ENCODE data around the gene ATP2B1.

ATP2B1 gene

DNA sequence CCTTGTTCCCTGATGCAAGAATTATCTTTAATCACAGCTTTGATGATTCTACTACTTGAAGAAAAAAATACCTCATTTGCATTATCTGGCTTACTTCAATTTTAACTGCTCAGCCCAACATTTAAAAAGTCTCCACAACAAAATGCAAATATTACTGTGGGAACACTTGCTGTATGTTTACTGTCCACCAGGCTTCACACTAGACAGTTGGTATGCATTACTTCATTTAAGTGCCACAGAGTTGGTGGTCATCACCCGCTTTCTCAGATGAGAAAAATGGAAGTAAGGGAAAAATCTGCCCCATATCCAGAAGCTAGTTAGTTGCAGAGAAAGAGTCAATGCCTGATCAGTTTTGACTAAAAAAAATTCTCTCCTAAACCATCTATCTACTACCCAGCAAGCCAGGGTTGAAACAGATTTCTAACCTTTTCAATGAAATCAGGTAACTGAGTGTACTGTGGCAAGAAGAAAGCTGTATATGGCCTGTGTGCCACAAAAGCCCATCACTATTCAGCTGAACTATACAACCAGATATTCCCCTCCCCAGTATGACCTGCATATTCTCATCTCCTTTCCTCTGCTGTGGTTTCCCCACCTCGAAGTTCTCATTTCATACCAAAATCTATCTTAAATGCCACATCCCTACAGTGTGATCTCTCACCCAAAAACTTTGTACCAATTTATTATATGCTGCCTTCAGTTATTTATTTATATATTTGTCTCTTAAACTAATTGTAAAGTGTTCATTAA lies 90.3 kb downstream of the ATP2B1 start:
- FAIRE-seq (peak; percentile 61), DNase-seq (ENCODE audit: insufficient read length) (no peak)
- TF ChIP-seq TAF1 (IDR thresholded peaks at IDR 0.05; ENCODE audit: borderline replicate concordance, low read depth, low read length) (no peak), POLR2AphosphoS5 (IDR thresholded peaks at IDR 0.05; ENCODE audit: low read depth, low read length) (no peak), POLR2A (IDR thresholded peaks at IDR 0.05; ENCODE audit: low read depth, low read length) (no peak)

DNA sequence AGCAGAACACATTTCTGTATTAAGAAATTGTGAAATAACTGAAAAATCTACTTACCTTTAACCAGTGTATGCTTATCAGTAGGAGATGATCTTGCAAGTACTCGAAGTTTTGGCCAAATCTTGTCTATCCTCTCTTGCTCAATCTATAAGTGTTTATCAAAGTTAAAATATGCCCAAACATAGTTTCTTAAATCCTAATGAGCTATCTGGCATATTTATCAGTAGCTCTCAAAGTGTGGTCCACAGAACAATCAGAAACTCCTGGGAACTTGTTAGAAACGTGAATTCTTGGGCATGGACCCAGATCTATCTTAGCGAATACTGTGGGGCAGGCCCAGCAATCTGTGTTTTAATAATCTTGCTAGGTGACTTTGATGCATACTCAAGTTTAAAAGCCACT lies 98.3 kb downstream of the ATP2B1 start:
- FAIRE-seq (no peak), DNase-seq (ENCODE audit: insufficient read length) (no peak)
- TF ChIP-seq POLR2AphosphoS5 (IDR thresholded peaks at IDR 0.05; ENCODE audit: low read depth, low read length) (no peak), POLR2A (IDR thresholded peaks at IDR 0.05; ENCODE audit: low read depth, low read length) (no peak), TAF1 (IDR thresholded peaks at IDR 0.05; ENCODE audit: borderline replicate concordance, low read depth, low read length) (no peak)

DNA sequence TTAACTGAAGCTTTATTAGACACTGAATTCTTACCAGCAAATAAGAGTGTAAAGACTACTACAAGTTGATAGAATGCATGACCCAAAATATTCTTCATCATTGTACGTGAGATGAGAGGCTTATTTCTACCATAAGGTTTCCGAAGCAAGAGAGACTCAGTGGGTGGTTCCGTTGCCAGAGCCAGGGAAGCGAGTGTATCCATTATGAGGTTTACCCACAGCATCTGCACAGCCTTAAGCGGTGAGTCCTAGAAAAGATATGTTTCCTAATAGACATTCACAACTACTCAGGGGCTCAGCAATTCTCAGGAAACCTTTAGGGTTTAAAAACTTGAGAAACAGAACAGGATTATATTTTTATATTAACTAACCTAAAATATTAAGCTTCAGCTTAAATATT lies 105.0 kb downstream of the ATP2B1 start:
- TF ChIP-seq TAF1 (IDR thresholded peaks at IDR 0.05; ENCODE audit: borderline replicate concordance, low read depth, low read length), result no peak
- no peak for TF ChIP-seq POLR2A (IDR thresholded peaks at IDR 0.05; ENCODE audit: low read depth, low read length)
- no peak for TF ChIP-seq POLR2AphosphoS5 (IDR thresholded peaks at IDR 0.05; ENCODE audit: low read depth, low read length)
- no peak for FAIRE-seq
- DNase-seq (ENCODE audit: insufficient read length), result no peak

DNA sequence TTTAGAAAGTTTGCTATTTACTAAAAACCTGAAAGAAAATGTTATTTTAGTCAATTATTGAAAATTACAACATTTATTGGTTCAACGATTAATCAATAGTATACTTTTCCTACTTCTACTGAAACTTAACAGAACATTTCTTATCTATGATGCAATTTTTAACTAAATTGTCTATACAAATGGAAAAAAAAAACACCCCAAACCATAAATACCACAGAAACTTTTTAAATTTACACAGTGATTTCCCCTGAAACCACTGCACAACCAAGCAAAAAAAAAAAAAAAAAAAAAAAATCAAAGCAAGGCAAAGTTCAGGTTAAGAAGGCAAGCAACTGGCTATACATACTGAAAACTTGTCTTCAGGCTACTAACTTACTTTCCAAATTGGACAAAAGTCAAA lies 110.9 kb downstream of the ATP2B1 start:
- no peak for FAIRE-seq
- no peak for DNase-seq (ENCODE audit: insufficient read length)
- TF ChIP-seq TAF1 (IDR thresholded peaks at IDR 0.05; ENCODE audit: borderline replicate concordance, low read depth, low read length), result no peak
- TF ChIP-seq POLR2A (IDR thresholded peaks at IDR 0.05; ENCODE audit: low read depth, low read length), result no peak
- TF ChIP-seq POLR2AphosphoS5 (IDR thresholded peaks at IDR 0.05; ENCODE audit: low read depth, low read length), result no peak

DNA sequence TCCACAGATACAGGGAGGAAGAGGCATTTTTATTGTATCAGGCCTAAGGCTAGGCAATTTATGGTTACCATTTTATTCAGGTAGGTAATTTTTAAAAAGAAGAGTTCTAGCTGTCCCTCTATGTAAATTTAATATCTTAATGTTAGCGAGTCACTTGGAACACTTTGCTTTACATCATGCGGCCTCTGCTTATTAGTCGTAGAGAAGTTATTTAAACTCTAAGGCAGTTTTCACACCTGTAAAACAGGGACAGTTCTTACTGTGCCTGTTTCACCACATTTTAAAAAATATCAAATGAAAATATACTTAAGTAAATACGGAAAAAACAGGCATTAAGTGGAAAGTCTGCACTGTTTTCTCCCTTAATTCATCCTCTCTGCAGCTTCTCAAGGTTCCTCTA lies 111.4 kb downstream of the ATP2B1 start:
- FAIRE-seq (no peak), DNase-seq (ENCODE audit: insufficient read length) (no peak)
- TF ChIP-seq TAF1 (IDR thresholded peaks at IDR 0.05; ENCODE audit: borderline replicate concordance, low read depth, low read length) (no peak), POLR2AphosphoS5 (IDR thresholded peaks at IDR 0.05; ENCODE audit: low read depth, low read length) (no peak), POLR2A (IDR thresholded peaks at IDR 0.05; ENCODE audit: low read depth, low read length) (no peak)

GRCh38 chr12:89593873-89594272 lies 114.8 kb downstream of the ATP2B1 start:
- no peak for TF ChIP-seq POLR2AphosphoS5 (IDR thresholded peaks at IDR 0.05; ENCODE audit: low read depth, low read length)
- no peak for TF ChIP-seq POLR2A (IDR thresholded peaks at IDR 0.05; ENCODE audit: low read depth, low read length)
- TF ChIP-seq TAF1 (IDR thresholded peaks at IDR 0.05; ENCODE audit: borderline replicate concordance, low read depth, low read length), result no peak
- DNase-seq (ENCODE audit: insufficient read length) (no peak), FAIRE-seq (no peak)

DNA sequence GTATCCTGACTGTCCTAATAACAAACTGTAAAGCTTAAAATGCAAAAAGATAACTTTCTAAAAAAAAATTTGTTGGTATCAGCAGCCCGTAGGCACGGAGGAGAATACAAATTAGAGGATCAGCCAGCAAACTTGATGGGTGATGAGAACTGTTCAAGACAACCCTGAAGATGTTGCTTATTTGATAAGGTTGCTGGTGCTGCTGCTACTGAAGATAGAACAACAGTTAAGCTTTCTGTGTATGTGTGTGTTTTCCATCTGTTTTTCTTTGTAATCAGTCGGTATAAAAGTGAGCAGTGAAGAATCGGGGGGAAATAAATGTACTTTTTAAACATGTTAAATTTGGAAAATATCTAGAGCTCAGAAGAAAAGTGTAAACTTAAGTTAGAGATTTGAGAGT lies 115.4 kb downstream of the ATP2B1 start:
- TF ChIP-seq POLR2AphosphoS5 (IDR thresholded peaks at IDR 0.05; ENCODE audit: low read depth, low read length) (no peak), POLR2A (IDR thresholded peaks at IDR 0.05; ENCODE audit: low read depth, low read length) (no peak), TAF1 (IDR thresholded peaks at IDR 0.05; ENCODE audit: borderline replicate concordance, low read depth, low read length) (no peak)
- FAIRE-seq, result no peak
- DNase-seq (ENCODE audit: insufficient read length), result no peak

- DNase-seq (ENCODE audit: insufficient read length), result no peak
- TF ChIP-seq TAF1 (IDR thresholded peaks at IDR 0.05; ENCODE audit: borderline replicate concordance, low read depth, low read length), result no peak
- TF ChIP-seq POLR2AphosphoS5 (IDR thresholded peaks at IDR 0.05; ENCODE audit: low read depth, low read length), result no peak
- no peak for TF ChIP-seq POLR2A (IDR thresholded peaks at IDR 0.05; ENCODE audit: low read depth, low read length)
- FAIRE-seq, result no peak
These were observed 118.9 kb downstream of the ATP2B1 start for GRCh38 chr12:89589753-89590152.

- TF ChIP-seq POLR2AphosphoS5 (IDR thresholded peaks at IDR 0.05; ENCODE audit: low read depth, low read length), result no peak
- no peak for TF ChIP-seq POLR2A (IDR thresholded peaks at IDR 0.05; ENCODE audit: low read depth, low read length)
- TF ChIP-seq TAF1 (IDR thresholded peaks at IDR 0.05; ENCODE audit: borderline replicate concordance, low read depth, low read length), result no peak
- DNase-seq (ENCODE audit: insufficient read length) (no peak), FAIRE-seq (no peak)
These were observed 130.1 kb downstream of the ATP2B1 start for GRCh38 chr12:89578499-89578898.

DNA sequence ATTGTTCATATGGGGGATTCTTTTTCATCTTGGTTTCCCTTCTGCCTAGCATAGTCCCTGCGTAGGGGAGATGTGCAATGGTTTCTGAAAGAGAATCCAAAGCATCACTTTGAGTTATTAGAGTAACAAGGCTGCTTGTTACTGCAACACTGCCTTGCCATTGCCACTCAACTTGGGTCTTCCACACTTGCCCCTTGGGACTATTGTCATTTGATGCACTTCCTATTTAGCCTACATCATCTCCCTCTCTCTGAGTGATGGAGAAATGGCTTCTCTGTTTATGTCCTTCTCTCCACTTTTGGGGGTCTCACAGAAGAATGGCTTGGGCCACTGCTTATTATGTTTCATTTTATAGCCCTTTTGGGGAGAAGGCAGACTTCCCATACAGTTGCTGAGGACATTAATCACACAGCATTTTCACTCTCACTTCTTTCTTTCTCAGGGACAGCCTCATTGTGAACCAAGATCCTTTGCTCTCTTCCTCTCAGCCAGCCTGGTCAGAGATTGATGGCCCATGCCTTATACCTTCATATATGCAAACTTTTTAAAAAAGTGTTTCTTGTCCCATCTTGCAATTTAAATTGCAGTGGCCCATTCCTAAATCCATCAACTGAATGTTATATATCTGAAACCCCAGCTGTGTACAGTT lies 131.9 kb downstream of the ATP2B1 start:
- no peak for TF ChIP-seq POLR2AphosphoS5 (IDR thresholded peaks at IDR 0.05; ENCODE audit: low read depth, low read length)
- no peak for TF ChIP-seq TAF1 (IDR thresholded peaks at IDR 0.05; ENCODE audit: borderline replicate concordance, low read depth, low read length)
- TF ChIP-seq POLR2A (IDR thresholded peaks at IDR 0.05; ENCODE audit: low read depth, low read length), result no peak
- FAIRE-seq, result no peak

DNA sequence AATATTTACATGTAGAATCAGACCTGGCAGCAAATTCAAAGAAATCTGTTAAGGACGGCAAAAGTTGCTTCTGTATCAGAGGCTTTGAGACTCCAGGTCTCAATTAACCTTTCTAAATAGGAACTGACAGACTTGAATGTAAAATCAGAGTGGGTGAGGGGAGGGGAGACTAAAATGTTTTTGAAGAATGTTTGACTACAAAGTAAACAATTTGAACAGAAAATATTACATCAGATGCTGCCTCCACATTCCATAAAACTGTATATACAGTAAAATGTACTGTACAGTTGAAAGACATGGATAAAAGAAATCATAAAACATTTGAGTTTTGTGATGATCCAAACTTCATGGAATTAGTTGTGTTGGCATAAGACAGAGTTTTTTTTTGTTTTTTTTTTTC lies 133.3 kb downstream of the ATP2B1 start:
- DNase-seq (ENCODE audit: insufficient read length), result no peak
- FAIRE-seq, result no peak
- no peak for TF ChIP-seq POLR2AphosphoS5 (IDR thresholded peaks at IDR 0.05; ENCODE audit: low read depth, low read length)
- no peak for TF ChIP-seq POLR2A (IDR thresholded peaks at IDR 0.05; ENCODE audit: low read depth, low read length)
- no peak for TF ChIP-seq TAF1 (IDR thresholded peaks at IDR 0.05; ENCODE audit: borderline replicate concordance, low read depth, low read length)

More for the DNA sequence above, 131.9 kb downstream of the ATP2B1 start:
- no peak for DNase-seq (ENCODE audit: insufficient read length)

DNA sequence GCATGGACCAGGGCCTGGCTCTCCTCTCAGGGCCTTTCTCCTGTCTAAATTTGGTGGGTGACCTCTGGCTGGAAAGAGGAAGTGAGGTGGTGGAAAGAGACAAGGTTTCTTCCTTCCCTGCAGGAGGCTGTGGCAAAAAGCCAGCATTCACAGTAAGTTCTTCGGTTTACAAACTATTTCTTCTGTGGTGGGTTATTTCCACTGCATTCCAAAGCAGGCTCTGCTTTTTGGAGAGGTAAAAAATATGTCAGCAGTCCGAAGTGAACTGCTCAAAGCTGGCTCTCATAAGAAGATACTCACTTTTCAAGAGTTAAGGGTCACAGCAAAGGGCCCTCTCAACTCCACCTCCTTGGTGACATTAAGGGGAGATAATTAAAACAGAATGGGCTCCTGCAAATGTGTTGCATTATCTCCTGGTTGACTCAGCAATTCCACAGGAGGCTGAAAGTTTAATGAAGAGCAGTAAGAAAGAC lies 133.9 kb downstream of the ATP2B1 start:
- DNase-seq (ENCODE audit: insufficient read length) (no peak), FAIRE-seq (no peak)
- TF ChIP-seq TAF1 (IDR thresholded peaks at IDR 0.05; ENCODE audit: borderline replicate concordance, low read depth, low read length), result no peak
- TF ChIP-seq POLR2A (IDR thresholded peaks at IDR 0.05; ENCODE audit: low read depth, low read length), result no peak
- TF ChIP-seq POLR2AphosphoS5 (IDR thresholded peaks at IDR 0.05; ENCODE audit: low read depth, low read length), result no peak

All from GM12892 (cell line).